Pons (tissue), 1 donor: ENCODE measurements around the gene ZSWIM9.

Source experiments
- DNase-seq: peaks from one replicate; pipeline ENCODE4 v3.0.0-alpha.2; 2016; ENCODE audit warnings: low spot score

The ZSWIM9 gene

DNA sequence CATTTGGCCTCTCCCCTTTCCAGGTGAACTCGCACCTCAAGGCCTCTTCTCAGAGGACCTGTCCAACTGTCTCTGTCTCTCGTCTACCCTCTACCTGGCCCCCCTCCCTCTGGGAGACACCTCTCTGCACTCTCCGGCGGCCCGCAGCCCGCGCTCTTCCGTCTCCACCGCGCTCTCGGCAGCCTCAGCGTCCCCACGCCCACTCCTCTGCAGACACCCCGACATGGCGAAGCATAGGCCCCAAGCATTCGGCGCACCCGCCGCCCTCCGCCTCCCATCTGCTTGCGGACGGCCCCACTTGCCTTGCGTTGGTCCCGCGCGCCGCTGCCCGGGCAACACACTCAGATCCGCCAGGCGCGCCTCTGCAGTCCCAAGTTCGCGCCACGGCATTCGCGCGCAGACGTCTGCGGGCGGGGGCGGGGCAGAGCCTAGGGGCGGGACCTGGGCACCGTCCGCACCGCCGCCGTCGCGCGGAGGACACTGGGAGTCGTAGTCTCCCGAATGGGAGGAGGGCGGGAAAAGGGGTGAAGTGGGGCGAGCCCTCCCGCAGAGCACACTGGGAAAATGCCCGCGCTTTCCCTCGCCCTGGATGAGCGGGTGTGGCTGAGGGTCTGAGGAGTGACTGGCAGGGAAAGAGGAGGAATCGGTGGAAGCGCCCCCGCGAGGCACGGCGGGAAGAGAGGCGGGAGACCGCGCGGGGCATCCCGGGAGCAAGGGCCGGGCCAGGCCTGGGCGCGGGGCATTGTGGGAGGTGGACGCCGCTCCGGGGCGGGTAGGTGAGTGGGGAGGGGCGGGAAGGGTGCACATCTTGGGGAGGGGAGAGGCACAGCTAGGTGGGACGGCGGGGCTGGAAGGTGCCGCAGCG is at the start of gene ZSWIM9, which contains the start of gene LIG1:
ZSWIM9 (plus strand) TSS at position 742 of the 865 bp plus-strand sequence. CDS start 1,123 bp downstream, outside the sequence.
LIG1 (minus strand) TSS at position 406 of the 865 bp plus-strand sequence. CDS start 4,778 bp downstream, outside the sequence.
- DNase-seq: peak; percentile 92

DNA sequence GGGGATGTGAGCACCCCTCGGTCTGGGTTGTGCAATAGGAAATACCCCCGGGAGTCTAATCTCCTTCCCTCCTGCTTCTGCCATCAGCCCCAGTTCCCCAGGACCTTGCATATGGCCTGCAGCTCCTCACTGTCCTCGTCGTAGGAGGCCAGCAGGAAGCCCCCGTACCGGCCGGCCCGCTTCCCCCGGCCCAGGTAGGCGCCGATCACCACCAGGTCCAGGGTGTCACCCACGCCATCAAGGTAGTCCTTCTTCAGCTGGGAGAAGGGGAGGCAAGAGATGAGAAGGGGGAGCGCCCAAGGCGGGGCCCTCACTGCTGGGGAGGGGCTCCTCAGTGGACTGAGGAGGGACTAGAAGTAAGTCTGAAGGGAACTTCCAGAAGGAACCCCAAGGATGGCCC is 49.4 kb upstream of the ZSWIM9 start:
- no peak for DNase-seq

DNA sequence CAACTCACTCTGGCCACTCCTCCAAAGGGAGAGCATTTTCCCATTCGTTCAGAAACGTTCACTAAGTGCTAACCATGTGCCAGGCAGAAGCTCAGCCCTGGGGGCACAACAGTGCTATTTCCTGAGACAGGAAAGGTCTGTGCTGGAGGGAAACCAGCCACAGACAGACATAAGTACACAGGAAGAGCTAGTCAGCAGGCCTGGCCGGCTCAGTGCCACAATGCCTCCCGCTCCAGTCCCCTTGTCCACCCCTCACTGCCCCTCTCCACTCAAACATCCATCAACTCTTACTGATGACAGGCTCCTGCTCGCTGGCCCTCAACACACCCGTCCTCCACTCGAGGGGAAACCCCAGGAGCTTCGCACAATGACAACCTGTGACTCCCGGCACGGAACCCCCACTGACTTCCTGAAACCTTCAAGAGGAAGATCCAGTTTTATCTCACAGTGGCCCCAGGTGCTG is 48.5 kb upstream of the ZSWIM9 start:
- DNase-seq: no peak

DNA sequence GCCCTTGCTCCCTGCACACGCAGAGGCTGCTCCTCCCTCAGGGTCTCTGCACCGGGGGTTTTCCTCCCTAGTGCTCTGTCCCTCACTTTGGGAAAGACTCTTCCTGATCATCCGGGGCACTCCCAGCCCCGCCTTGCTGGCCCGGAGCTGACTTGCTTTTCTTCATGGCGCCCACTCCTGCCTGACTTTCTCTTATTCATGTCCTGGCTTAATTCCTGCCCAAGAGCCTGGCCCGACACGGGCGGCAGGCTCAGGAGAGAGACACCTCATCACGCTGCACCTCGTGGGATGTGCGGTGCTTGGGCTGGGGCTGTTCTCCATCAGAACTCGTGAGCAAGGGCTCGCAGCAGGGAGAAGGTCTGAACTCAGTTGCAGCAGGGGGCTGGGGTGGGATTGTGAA is 48.1 kb upstream of the ZSWIM9 start:
- no peak for DNase-seq

DNA sequence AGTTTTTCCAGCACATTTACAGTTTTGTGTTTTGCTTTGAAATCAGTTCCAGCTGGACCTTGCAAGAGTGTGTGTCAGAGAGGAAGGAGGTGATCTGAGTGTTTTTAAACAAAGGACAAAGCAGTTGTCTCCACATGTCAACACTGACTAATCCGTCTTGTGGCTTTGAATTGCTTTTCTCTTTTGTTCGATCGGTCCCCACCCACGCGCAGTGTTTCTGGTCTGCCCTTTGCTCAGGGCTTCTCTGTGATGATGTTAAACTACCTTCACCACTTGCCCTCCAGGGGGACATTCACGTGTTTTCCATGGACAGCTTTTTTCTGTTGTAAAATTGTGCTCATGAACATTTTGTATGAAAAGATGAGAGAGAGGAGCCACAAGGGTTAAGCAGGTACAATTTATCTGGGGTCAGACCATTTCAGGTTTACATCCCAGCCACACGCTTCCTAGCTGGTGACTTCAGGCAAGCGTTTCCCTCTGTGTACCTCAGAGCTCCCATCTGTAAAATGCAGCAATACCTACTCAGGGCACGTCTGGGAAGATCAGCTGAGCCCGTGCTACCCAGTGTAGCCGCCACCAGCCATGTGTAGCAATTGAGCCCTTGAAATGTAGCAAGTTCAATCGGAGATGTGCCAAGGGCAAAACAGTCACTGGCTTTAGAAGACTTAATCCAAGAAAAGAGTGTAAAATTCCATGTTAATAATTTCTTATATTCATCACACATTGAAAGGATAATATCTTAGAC is 46.4 kb upstream of the ZSWIM9 start:
- peak; percentile 91 for DNase-seq

DNA sequence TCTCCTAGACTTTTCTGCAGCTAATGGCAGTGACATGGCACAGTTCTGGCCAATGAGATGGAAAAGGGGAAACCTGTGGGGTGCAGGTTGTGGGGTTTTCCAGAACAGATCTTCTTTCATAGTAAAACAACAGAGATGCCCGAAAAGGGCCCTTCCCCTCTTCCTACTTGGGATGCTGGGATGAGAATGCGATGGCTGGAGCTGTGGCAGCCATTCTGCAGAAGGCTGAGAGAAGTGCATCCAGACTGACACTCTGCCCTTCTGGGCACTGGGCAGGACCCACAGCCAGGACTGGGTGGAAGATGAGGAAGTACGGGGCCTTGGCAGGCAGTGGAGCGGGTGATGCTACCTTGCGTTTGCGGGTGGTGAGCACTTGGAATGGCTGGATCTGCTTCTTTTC is 42.9 kb upstream of the ZSWIM9 start:
- DNase-seq: no peak

DNA sequence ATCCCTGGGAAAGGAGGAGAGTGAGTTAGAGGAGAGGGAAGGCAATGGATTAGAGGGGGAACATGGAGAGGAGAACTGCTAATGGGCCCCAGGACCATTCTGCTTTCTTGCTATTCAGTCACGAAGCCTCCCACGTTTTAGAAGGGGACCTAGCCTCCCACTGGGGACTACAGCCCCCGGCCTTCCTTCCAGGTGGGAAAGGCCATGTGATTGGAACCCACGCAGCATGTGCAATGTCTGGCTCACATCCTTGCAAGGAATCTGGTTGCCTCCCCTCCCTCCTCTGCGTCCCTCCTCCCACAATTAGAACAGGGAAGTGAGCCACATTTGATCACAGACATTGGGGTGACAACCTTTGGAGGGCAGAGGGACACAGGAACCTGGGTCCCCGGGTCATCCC is 37.4 kb upstream of the ZSWIM9 start:
- DNase-seq: no peak

DNA sequence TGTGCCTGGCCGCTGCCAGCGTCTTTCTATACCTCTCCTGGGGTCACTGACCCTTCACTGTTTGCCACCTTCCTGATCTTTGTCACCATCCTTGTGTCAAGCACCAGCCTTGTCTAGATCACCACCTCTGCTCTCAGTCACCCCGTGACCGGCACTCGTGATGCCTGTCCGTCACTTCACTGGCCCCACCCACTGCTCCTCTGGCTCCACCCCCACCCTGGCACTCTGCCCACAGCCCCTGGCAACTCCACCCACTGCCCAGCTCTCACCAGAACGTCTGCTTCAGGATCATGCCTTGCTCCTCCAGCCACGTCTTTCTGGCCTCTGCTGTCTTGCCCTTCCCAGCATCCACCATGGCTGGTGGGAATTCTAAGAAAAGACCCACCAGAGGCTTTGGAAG is 35.1 kb upstream of the ZSWIM9 start:
- DNase-seq: no peak

DNA sequence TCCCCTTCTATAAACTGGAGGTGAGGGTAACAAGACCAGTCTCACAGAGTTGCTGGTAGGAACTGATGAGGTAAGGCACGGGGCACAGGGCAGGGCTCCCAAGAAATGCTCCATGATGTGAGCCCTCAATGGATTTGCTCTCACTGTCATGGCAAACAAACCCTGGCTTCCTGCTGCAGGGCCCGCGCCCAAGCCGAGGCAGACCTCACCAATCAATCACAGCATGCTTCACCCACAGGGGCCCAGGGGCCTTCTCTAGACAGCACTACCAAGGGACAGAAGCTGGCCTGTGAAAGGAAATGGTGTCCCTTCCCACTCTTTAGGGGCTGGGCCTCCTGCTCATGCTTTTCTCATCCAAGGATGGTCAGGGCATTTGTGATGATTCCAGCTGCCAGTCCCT is 33.9 kb upstream of the ZSWIM9 start:
- no peak for DNase-seq

DNA sequence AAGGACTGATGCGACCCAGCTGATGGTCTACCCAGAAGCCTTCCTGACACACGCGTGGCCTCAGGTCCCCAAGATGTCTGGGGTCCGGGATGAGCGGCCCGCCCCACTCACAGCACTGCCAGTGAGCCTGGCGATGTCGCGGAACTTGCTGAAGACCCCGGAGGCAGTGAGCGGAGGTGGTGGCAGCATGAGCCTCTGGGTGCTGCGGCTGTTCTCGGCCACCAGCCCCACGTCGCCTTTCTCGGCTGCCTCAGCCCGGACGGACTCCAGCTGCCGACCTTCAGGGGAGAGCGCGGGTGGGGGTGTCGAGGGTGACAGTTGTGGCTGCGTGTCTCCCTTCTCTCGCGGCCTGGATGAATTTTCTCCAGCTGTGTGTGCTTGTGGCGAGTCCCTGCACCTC is 33.1 kb upstream of the ZSWIM9 start:
- DNase-seq: no peak

DNA sequence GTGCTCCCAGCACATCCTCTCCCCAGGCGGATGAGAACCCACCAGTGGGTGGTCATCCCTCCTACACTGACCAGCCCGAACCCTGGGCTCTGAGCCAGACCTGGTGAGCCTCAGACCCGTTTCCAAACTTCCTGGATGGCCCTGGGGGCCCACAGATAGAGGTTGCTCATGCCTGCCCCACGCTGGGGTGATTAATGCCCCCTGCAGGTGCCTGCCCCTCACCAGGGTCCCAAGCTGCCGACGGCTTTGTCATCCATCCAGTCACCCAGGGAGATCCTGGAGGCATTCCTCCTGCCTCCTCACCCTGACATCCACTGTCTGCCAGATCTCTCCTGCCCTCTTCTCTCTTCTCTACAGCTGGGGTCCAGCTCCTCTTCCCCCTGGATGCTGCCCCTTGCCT is 31.4 kb upstream of the ZSWIM9 start:
- DNase-seq: no peak

DNA sequence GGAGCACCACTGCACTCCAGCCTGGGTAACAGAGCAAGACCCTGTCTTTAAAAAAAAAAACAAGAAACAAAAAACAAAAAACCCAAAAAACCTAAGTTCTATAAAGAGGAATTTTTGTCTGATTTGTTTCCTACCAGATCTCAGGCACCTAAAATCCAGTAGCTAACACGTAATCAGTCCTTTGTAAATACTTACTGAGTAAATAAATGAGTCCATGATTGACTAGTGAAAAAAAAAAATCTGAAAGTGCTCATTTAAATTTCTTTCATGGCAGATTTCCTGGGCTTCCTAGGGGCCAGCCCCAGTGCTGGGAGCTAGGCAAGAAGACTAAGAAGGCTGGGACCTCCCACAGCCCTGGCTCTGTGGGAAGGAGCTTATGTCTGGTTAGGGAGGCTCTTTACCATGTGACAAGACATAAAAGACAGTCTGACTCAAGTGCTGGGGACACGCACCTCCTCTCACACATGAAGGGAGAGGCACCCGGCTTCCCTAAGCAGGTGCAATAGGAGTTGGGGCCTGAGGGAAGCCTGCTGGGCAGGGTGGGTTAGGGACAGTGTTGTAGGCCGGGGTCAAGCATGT is 22.8 kb upstream of the ZSWIM9 start:
- DNase-seq: no peak

DNA sequence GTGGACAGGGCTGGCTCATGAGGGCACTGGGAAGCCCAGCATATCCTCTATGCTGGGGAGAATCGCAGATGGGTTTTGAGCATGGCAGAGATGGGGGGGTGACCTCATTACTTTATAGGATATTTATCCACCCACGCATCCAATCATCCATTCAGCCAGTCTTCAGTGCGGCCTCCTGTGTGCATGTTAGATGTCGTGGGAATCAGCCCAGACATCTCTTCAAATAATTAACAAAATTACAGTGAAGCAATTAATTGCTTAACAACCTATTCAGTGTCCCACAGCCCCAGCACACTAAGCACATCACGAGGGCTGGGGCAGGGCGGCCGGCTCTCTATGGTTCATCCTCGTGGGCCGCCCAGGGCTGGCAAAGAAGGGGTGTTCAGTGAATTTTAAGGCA is 21.9 kb upstream of the ZSWIM9 start:
- DNase-seq: no peak

DNA sequence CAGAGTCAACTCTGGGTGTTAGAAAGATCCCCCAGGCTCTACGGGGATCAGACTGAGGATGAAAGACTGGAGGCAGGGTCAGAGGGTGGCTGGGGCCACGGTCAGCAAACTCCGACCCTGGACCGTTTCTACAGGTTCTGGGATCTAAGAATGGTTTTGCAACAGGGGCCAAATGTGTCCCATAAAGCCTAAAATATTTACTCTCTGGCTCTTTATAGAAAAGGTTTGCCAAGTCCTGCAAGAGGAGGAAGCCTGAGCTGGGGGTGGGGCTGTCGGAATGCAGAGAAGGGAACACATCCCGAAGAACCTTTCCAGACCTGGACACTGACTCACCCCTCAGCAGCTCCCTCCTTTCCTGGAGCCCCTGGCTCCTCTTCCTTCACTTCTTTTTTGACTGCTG is 21.1 kb upstream of the ZSWIM9 start:
- no peak for DNase-seq

DNA sequence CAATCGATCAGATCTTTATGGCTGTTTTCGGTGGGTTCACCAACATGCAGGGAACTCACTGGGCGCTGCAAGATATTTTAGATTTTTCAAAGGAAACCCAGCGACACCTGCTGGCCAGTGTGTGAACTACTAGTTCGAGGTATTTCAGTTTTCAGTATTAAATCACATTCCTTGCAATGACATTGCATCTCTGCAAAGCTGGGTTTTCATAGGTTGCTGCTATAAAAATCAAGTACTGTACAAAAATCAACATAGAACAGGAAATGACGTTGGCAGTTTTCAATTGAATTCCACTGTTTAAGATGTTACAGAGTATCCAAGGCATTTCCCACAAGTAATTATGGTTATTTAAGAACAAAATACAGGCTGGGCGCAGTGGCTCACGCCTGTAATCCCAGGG is 17.9 kb upstream of the ZSWIM9 start:
- DNase-seq: peak; percentile 79

DNA sequence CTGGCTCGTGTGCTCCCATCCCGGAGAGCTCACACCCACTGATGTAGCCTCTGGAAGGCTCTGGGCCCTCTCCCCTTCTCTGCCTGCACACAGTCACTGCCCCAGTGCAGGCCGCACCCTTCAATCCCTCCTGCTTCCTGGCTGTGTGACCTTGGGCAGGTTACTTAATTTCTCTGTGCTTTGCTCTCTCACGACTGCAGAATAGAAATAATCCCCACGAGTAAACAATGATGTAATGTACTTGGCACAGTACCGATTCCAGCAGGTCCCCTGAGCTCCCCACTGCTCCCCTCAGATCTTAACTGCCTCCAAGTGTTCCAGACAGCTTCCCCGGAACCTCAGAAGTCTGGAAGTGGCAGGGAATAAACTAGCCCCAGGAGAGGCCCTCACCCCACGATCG is 16.5 kb upstream of the ZSWIM9 start:
- DNase-seq: no peak

DNA sequence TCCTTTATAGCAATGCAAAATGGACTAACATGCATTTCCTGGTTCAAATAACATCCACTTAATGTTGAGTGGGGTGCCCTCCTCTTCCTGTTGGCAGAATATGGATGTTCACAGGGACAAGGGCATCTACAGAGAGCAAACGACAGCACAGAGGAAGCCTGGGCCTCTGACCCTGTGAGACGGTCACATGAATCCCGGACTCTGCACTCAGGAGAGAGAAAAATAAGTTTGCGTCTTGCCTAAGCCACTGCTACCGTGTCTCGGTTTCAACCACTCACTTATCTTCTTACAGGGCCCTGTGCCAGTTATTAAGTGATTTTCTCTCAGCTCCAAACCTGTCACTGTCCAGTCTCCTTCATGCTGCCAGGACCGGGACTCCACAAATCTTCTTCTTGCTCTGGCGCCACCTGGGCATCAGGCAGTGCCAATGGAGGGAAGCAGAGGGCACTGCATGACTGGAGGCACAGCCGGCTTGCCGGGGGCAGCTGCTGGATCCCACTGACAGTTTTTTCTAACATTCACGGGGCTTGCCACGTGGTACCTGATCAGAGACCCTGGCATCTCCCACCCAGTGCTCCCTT is 12.2 kb upstream of the ZSWIM9 start:
- DNase-seq: no peak

DNA sequence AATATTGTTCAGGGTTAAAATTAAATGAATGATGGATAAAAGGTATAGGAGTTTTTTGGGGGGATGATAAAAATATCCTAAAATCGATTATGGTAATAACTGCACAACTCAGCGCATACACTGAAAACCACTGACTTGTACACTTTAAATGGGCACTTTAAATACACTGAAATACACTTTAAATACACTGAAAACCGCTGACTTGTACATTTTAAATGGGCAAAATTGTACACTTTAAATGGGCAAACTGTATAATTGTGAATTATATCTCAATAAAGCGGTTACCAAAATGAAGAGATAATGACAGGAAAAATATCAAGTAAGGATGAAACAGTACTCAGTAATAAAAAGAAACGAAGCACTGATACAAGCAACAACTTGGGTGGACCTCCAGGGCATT is 1.8 kb upstream of the ZSWIM9 start:
- no peak for DNase-seq

DNA sequence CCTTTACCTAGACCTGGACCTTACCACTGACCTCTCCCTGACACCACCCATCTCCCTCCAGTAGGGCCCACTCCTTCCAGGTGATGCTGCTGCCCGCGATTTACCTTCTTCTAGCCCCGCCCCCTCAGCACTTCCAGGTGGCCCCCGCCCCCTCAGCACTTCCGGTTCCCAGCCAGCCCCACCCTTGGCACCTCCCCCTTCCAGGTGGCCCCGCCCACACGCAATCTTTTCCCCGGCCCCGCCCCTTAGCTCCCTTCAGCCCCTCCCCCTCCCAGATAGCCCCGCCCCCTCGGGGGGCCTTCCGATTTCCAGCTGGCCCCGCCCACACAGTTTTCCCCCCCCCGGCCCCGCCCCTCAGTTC is 922 bp upstream of the ZSWIM9 start:
- peak; percentile 4 for DNase-seq

DNA sequence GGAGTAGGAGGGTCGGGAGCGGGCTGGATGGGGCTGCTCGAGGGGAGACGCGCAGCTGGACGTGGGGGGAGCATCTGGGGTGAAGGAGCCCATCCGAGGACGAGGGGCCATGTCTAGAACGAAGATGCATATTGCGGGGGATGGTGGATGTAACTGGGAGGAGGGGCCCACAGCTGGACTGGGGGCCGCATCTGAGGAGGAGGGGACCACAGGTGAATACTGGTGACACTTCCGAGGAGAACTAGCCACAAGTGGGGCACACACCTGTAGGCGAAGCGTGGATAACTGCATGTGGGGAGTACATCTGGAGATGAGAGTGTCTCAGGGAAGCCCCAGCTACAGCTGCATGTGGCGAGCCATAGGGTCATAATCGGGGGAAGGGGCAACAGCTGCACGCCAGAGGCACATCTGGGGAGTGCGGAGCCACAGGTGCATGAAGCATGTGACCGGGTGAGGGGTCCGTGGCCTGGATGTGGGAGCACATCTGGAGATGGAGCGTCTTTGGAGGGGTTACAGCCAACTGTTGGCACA is 402 bp downstream of the ZSWIM9 start:
- peak; percentile 24 for DNase-seq

DNA sequence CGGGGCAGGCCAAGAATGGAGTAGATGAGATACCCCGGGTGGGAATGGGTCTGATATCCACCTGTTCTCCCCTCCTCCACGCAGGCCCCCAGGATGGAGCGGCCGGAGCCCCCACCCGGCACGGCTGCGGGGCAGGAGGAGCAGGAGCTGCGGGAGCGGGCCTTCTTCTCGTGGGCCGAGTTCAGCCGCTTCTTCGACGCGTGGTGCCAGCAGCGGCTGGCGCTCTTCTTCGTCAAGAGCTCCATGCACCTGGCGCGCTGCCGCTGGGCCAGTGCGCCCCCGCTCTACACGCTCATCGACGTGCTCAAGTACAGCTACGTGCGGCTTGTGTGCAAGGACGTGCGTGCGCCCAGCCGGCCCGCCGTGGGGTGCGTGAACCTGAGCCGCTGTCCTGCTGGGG is 1.2 kb downstream of the ZSWIM9 start:
- DNase-seq: no peak

DNA sequence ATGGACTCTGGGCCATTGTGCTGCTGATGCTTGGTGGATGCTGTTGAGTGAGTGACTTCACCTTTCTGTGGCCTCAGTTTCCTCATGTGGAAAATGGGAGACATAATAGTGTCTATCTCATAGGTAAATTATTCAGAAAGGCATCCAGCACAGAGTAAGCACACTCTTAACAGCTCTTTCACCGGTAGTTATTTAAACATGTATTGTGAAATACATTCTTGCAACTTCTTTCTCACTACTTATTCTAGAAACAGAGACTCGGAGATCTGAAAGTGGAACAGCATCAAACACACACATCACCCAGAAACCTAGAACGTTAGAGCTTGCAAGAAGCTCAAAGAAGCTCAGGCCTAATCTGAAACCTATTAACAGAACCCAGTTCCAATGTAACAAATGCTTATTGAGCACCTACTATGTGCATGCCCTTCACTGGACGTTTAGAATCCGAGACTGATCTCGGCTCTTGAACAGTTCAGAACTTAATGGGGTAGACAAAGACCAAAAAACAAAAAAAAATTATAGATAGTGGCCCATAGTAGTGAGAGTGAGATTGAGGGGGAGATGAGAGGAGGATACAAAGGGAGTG is 4.1 kb downstream of the ZSWIM9 start:
- no peak for DNase-seq
